Lower leg skin (tissue), 4 donors: ENCODE data around the gene TOR1AIP2. TPM values are rescaled to one million over a fixed set of nuclear protein-coding genes. Genes with fewer than 3 reads are reported as not detected.
"Not testable (repeated sequence)": the region's sequence is repeated elsewhere in the genome, so short reads cannot be mapped to it uniquely, and the experiment has no call there.

ENCODE experiments used
- DNase-seq, 2 donors: peaks; one replicate each; pipeline ENCODE4 v3.0.0-alpha.2; 2019; ENCODE audit warnings: low spot score in 2 of 2
- H3K4me3 ChIP-seq: fragments of 200-600 bp; sonication (generic); 2 replicates; pipeline ENCODE4 v1.5.1; 2017; ENCODE audit warnings: mild to moderate bottlenecking, low read depth; ENCODE audit not compliant: poor library complexity, severe bottlenecking
- CTCF ChIP-seq, 3 donors: fragments of 450-650 bp; IDR thresholded peaks; one replicate each; pipeline ENCODE4 v1.5.1; 2016; ENCODE audit warnings: antibody characterized with exemption in 3 of 3, mild to moderate bottlenecking in 3 of 3, moderate library complexity in 2 of 3
- POLR2A ChIP-seq, 2 donors: fragments of 450-650 bp; IDR thresholded peaks; one replicate each; pipeline ENCODE4 v1.6.1; 2016 to 2017; ENCODE audit warnings: antibody characterized with exemption in 2 of 2, mild to moderate bottlenecking in 1 of 2, moderate library complexity in 1 of 2
- WGBS, 2 donors: methylation state at CpG; one replicate each; pipeline ENCODE4 v1.1.5; 2018; 5-methylcytosine and 5-hydroxymethylcytosine counted together
- intact Hi-C: fragments of 100-400 bp; cut with DNase I; formaldehyde crosslinking; loops from one replicate; pipeline ENCODE4 v1.15.0; 2023; ENCODE audit warnings: low total_unique reads
- total RNA-seq, 4 donors: library from RNA; depleted of rRNA; stranded (reverse); fragments of >200 nt; gene quantifications; one replicate each; pipeline ENCODE4 v1.1.0, GENCODE V29; 2016

Gene TOR1AIP2
- total RNA-seq, 4 donors from 2014 or later, result 81.5 to 108 (median 91.3) TPM

GRCh38 chr1:179808503-179808902, 69.1 kb downstream of the TOR1AIP2 start:
- 86 to 90% methylated on average over 1 of the region's 1 CpG for WGBS, 2 donors
- no peak for DNase-seq
- TF ChIP-seq CTCF (IDR thresholded peaks at IDR 0.05) (no peak), POLR2A (IDR thresholded peaks at IDR 0.05) (no peak)
- no peak overlapping the region for H3K4me3 ChIP-seq
- intact Hi-C loops, result no loop called here

- 75 to 79% methylated on average over 11 of the region's 11 CpGs for WGBS, 2 donors
- no peak for DNase-seq
- no peak overlapping the region for H3K4me3 ChIP-seq
- TF ChIP-seq POLR2A (IDR thresholded peaks at IDR 0.05), result no peak
- no peak for TF ChIP-seq CTCF (IDR thresholded peaks at IDR 0.05)
- intact Hi-C loops, result no loop called here
Observed at GRCh38 chr1:179807691-179808485, 69.7 kb downstream of the TOR1AIP2 start.

GRCh38 chr1:179807291-179807690, 70.3 kb downstream of the TOR1AIP2 start:
- intact Hi-C loops, result no loop called here
- TF ChIP-seq CTCF (IDR thresholded peaks at IDR 0.05) (no peak), POLR2A (IDR thresholded peaks at IDR 0.05) (no peak)
- WGBS, 2 donors, result 83 to 88% methylated on average over 9 of the region's 9 CpGs
- no peak overlapping the region for H3K4me3 ChIP-seq
- no peak for DNase-seq

- intact Hi-C loops, result no loop called here
- H3K4me3 ChIP-seq, result no peak overlapping the region
- no peak for TF ChIP-seq CTCF (IDR thresholded peaks at IDR 0.05)
- TF ChIP-seq POLR2A (IDR thresholded peaks at IDR 0.05), result no peak
- WGBS, 2 donors, result 89 to 91% methylated on average over 4 of the region's 4 CpGs
- no peak for DNase-seq
Observed at GRCh38 chr1:179806333-179806732, 71.3 kb downstream of the TOR1AIP2 start.

GRCh38 chr1:179805291-179806195, 72.1 kb downstream of the TOR1AIP2 start:
- 89% methylated on average over 19 of the region's 19 CpGs for WGBS, 2 donors
- no peak overlapping the region for H3K4me3 ChIP-seq
- DNase-seq, result no peak
- intact Hi-C loops, result no loop called here
- TF ChIP-seq POLR2A (IDR thresholded peaks at IDR 0.05), result no peak

- H3K4me3 ChIP-seq, intact Hi-C loops, DNase-seq: not testable (repeated sequence)
- 91 to 96% methylated on average over 2 of the region's 2 CpGs for WGBS, 2 donors
Observed at GRCh38 chr1:179804417-179804816, 73.2 kb downstream of the TOR1AIP2 start.
